ENCODE results near the gene CRB1.

GRCh38 chr1:197521118-197521739 is 253.2 kb downstream of the CRB1 start:
- TF ChIP-seq CTCF (IDR thresholded peaks at IDR 0.05) (peak in 1 of 4 experiments; percentile 57), POLR2A (IDR thresholded peaks at IDR 0.05) (no peak), POLR2AphosphoS5 (IDR thresholded peaks at IDR 0.05) (no peak)

All from gastroesophageal sphincter (tissue), 3 donors.